T-helper 22 cell (primary cell): ENCODE data around the gene OR2S2.
"Not testable (repeated sequence)": the region's sequence is repeated elsewhere in the genome, so short reads cannot be mapped to it uniquely, and the experiment has no call there.

Experiments
- DNase-seq: peaks from one replicate; pipeline ENCODE4 v3.0.0-alpha.2; 2020; ENCODE audit warnings: low read depth

OR2S2 gene, protein sequence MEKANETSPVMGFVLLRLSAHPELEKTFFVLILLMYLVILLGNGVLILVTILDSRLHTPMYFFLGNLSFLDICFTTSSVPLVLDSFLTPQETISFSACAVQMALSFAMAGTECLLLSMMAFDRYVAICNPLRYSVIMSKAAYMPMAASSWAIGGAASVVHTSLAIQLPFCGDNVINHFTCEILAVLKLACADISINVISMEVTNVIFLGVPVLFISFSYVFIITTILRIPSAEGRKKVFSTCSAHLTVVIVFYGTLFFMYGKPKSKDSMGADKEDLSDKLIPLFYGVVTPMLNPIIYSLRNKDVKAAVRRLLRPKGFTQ

DNA sequence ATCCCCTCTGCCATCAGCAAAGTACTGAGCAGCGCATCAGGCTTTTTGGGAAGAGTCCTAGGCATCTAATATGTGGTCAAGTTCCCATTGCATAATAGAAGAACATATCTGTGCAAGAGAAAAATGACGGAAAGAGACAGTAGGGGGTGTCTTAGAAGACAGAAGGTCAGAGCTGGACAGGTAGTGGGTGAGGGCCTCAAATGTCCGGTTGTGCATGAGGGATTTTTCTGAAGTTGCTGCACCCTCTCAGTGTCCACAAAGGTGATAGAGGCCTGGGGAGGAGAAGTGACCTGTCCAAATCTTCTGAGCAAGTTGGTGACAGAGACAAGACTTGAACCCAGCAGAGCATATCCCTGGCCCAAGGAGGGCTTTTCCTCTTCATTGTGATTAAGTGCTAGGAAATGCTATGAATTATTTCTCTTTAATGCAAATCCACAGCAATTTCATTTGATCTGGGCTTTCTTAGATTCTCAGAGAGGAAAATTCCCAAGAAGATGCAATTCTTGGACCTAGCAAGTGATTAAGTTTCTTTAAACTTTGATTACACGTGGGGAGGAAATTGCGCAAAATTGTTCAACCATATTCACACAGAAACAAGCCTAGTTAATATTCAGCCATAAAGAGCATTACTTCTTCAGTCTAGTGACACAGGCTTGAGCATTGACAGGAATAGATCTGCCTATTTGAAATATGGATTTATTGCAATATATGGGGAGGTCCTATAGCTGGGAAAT, at the start of gene OR2S2:
Gene OR2S2, minus strand, starts transcription at position 51 of the 734 bp plus-strand sequence. CDS start 56 bp downstream, outside the sequence.
- DNase-seq = no peak

DNA sequence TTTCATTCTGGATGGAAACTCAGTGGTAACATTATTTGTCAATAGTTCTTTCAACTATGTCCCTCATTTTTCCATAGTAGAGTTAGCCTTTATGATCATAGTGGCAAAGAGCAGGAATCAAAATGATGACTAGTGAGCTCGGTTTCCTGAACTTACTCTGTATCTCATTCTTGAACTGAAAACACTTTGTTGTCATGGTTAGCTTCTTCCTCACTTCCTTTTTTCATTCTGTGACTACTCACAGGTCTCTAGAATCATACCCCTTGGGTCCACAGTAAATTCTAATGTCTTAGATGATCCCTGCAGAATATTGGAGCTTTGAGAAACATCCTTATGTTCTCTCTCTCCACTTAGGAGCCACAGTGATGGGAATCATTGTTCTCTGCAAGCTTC, 49.4 kb upstream of the OR2S2 start:
- DNase-seq = no peak

DNA sequence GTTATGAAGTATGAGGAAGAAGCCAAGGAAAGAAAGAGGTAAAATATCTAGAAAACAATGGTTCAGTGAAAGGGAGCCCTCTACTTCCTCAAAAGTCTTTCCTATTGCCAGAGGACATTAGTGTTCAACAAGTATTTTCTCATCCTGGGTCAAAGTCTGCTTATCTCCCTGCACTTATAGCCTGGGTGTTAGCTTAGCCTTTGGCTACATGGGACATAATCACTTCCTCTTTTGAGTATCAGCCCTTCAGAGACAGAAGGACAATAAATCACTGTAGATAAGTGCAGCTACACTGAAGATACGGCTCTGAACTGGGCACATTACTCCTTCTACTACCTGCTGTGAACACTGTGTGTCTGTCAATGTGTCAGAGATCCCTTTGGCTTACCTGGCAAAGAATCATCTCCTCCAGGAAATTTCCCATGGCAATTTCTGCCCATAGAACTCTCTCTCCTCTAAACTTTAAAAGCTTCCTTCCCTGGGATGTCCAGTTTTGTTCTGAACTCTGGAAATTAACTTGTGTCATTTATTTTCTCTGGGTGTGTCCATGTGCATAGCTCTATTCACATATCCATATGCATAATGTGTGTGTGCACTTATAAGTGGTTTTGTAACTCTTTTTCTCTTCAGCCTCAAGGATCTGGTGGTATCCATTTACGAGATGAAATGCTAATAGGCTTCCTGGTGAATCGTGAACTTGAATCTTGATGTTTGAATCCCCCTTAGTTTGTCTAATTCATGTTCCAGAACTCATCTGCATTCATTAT, 48.8 kb upstream of the OR2S2 start:
- DNase-seq = no peak

DNA sequence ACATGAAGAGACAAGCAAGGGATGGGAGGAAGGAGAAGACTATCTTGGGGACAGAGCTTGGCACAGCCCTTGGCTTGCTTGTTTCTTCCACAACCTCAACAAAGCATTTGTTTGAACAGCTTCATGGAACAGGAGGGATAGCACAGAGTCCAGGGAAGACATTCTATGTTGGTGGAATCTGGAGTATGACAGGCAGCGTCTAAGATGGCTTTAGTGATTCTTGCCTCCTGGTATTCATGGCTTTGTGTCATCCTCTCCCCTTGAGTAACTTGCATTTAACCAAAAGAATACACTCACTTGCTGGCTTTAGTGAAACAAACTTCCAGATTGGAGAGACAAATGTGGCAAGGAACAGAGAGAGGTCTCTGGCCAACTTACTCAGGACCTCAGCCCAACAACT, 47.9 kb upstream of the OR2S2 start:
- no peak for DNase-seq

DNA sequence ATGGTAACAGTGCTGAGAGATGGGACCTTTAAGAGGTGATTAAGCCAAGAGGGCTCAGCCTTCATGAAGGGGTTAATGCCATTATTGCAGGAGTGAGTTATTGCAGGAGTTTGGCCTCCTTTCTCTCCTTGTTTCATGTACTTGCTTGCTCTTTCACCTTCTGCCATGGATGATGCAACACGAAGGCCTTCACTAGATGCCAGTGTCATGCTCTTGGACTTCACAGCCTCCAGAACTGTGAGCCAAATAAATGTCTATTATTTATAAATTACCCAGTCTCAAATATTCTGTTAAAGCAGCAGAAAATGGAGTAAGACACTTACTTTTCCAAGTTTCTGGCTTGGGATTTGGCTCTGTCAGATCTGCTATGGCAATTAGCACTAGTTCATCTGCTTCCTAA, 40.4 kb upstream of the OR2S2 start:
- no peak for DNase-seq

DNA sequence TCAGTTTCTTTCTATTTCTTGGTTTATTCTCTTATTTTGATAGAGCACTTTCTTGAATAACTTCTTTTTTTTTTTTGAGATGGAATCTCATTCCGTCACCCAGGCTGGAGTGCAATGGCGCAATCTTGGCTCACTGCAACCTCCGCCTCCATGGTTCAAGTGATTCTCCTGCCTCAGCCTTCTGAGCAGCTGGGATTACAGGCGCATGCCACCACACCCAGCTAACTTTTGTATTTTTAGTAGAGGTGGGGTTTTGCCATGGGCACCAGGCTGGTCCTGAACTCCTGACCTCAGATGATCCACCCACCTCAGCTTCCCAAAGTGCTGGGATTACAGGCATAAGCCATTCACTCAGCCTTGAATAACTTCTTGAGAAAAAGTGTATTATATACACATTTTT, 39.1 kb upstream of the OR2S2 start:
- DNase-seq = not testable (repeated sequence)

DNA sequence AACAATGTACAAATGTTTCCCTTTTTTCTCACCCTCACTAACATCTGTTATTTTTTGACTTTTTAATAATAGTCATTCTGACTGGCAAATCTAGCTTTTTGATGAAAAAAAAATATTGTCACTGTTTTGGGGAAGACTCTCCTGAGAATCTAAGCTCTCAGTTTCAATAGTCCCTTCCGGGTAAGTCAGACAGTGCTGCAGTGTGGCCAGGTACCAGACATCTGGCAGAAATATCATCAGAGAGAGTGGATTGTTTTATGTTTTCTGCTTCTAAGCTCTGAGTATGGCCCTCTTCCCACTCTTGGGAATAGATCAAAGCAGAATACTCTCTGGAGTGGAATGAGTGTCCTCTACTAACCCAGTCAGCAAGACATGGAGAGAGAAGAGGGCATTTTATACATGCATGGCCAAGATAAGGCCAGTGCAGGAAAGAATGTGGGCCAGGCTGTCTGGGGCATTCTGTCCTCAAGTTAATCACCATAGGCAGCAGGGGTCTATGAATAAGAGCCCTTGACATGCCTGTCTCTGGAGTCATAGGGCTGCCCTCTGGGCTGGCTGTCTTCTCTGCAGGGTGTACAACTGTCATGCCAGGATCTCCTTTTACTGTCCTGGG, 38.5 kb upstream of the OR2S2 start:
- no peak for DNase-seq

DNA sequence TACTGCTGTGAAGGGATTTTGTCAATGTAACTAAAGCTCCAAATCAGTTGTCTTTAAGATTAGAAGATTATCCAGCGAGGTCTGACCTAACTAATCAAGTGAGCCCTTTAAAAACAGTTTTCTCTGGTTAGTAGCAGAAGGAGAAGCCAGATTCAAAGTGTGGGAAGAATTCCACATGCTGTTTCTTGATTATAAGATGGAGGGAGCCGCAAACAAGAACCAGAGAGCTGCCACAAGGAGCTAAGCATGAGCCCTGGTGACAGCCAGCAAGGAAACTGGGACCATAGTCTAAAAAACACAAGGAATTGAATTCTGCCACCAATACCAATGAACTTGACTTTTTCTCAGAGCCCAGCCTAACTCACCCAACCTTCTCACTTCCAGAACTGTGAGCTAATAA, 37.0 kb upstream of the OR2S2 start:
- DNase-seq = no peak

DNA sequence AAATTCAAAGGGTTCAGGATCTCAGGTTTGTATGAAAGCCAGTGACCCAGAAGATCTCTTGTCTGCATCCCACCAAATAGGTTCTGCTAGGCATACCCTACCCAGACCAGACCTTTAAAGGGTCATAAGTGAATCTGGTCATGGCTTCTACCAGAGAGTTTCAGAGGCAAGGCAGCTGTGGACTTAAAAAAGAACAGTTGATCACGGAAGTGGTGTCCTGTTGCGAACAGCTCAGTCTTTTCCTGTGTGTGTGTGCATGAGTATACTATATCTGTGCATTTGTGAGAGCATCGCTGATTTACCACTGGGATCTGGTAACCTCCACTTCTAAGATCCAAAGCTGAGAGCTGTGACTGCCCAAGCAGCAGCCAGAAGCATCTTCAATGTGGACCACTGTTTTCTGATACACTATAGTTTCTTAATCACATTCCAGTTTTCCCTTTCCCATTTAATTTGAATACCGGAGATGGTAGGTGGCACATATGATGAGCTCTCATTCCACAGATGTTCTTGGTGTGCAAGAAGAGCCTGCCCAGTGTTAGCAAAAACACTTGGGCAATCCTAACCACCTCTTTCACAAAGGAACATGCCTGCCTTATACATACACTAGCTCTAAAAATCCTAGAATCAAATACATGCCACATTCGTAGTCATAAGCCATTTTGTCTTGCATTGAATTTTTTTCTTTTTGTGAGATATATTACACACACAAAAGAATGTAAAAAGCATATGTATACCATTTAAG, 36.2 kb upstream of the OR2S2 start:
- DNase-seq = no peak

DNA sequence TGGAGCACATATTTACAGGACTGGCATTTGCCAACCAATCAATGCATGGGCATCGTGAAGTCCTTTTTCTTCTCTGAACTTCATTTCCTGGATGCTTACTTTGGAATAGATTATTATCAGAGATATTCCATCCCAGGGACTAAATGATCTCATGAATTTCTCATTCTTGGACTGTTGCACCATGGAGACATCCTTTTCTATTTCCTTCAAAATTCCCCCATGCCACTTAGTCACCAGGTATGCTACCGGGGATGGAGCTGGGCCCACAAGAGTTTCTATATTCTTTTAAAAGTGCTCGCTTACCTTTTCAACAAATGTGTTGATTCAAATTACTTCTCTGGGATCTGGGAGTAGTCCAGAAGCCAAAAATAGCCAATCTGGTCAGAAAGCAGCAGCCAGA, 35.2 kb upstream of the OR2S2 start:
- not testable (repeated sequence) for DNase-seq

DNA sequence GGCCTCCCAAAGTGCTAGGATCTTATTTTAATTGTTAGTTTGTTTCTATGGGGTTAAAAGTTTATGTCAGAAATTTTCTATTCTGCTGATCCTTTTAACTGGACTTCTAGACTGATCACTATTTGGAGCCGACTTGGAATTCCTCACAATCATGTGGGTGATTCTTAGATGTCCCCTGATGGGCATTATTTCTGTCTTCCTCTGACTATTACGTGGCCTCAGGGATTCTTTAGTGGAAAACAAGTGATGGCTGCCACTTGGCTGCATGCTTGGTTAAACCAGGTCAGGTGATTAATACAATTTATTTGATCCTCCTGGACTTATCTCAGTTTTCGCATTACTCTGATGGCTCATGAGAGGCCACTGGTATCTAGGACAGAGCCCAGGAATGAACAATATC, 32.2 kb upstream of the OR2S2 start:
- DNase-seq = no peak

DNA sequence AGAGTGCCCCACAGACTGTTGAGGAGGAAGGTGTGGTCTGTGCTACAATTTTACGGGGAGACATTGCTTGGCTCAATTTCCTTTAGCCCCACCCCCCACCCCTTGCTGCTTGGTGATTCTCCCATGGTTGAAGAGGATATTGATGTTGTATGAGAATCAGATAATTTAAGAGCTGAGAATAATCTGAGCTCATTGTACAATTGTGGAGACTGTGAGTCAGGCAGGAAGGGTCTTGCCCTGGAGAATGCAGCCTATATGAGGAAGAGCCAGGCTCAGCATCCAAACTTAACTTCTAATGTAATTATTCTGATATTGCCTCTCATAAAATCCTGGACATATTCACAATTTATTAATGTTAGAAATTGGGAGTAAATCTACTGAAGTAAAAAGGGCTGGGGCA, 26.1 kb upstream of the OR2S2 start:
- DNase-seq = no peak

DNA sequence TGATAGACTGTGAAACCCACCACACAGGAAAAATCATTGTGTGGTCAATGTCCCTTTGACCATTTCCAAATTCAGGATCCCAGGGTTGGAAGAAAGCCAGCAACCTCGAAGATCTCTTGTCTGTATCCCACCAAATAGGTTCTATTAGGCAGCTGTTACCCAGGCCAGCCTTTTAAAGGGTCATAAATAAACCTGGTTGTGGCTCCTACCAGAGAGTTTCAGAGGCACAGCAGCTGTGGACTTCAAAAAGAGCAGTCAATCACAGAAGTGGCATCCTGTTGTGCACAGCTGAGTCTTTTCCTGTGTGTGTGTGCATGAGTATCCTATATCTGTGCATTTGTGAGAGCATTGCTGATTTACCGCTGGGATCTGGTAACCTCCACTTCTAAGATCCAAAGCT, 23.7 kb upstream of the OR2S2 start:
- DNase-seq = no peak

DNA sequence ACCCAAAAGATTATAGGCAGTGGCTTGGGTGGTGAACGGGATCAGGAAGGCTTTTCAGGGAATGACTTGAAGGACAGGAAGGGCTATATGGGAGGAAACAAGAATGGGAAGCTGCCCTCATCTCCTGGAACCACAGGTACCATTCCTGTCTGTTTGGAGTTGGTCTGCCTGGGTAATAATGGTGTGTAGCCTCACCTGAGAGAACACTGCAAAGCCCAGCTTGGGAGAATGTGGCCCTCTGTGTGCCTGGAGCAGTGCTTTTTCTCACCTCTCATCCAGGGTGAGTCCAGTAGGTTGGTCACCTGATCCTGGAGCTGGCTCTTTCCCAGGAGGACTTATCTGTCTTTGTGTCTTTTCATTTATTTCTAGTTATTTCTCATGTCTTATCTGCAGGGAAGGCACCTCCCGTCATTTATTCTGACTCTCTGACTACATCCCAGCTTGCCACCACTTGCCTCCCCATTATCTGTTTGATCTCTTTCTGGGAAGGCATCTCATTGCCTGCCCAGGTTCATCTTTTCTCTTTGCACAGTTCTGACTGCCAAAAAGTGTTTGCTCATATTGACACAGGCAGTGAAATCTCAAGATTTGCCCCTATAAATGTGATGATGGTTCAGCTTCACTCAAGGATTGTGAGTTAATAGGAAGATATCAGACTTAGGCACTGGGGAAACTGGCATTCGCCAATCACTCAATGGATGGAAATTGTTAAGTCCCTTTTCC, 22.5 kb upstream of the OR2S2 start:
- DNase-seq = no peak

DNA sequence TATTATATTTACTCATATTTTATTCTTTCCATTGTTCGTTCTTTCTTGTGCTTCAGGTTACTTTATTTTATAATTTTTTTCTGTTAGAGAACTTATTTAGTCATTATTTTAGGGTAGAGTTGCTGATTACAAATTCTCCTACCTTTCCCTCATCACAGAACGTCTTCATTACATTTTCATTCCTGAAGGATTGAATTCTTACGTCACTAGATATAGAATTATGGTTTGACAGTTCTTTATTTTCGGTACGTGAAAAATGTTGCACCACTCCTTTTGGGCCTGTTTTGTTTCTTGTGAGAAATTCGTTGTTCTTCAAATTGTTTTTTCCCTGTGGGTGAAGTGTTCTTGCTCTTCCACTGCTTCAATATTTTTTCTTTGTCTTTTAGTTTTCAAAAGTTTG, 20.8 kb upstream of the OR2S2 start:
- DNase-seq = no peak

DNA sequence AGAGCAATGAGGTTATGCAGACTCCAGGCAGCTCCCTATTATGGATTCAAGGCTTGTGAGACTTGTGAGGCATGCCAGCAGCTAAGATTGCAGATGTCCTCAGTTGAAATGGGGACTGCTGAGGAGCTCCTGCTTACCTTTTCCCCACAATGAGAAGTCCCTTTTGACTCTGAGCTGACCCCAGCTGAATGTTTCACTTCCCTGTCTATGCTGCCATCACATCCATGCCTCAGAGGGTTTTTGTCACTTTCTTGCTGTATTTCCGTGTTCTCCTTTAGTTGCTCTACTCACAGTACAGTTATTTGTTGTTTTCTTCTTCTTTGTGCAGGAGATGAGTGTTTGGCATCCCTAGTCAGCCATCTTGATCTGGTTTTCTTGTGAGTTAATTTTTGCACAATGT, 18.8 kb upstream of the OR2S2 start:
- DNase-seq = no peak

DNA sequence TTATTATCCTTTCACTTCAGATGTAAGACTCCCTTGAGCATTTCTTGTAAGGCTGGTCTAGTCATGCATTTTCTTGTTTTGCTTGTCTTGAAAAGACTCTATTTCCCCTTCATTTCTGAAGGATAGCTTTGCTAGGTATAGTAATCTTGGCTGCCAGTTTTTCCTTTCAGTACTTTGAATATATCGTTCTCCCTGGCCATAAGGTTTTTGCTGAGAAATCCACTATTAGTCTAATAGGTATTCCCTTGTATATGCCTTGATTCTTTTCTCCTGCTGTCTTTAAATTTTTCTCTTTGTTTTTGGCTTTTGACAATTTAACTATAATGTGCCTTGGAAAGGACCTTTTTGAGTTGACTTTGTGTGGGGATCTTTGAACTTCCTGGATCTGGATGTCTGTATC, 16.8 kb upstream of the OR2S2 start:
- no peak for DNase-seq

DNA sequence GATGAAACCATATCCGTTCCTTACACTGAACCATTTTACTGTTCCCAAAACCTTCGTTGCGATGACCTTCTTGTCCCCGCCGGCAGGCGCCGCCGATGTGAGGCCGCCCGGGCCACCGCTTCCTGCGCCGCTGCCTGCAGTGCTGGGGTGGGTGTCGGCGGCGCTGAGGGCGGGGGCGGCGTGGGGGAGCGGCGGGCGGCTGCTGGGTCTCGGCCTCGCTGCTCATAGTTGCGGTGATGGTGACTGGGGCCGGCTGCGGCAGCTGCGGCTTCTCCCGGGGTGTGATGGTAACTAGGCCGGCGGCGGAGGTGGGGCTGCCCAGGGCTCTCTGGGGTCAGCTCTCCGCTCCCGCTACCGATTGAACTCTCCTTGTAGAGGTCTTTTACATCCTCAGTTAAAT, 14.1 kb upstream of the OR2S2 start:
- no peak for DNase-seq

DNA sequence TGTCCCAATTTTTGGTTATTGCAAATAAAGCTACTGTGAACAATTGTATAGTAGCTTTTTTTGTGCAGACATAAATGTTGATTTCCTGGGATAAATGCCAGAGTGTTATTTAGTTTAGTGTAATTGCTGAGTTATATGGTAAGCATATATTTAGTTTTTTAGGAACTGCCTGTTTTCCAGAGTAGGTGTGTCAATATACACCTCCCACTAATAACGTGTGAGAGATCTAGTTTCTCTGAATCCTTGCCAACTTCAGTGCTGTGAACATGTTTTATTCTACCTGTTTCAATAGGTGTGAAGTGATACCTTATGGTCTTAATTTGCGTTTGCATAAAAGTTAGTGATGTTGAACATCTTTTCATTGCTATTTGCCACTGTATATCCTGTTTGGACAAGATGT, 9.1 kb upstream of the OR2S2 start:
- no peak for DNase-seq

DNA sequence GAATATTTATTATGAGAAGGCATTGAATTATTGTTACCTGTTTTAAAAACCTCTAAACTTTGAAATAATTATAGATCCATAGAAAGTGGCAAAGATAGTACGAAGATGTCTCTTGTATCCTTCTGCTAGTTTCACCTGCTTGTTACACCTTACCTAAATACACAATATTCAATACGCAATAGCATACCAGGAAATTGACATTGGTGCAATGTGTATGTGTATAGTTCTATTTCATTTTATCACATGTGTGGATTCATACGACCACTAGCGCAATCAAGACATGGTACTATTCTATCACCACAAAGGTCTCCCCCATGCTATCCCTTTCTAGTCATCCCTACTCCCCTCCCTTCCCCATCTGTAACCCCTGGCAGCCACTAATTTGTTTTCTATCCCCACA, 8.5 kb upstream of the OR2S2 start:
- no peak for DNase-seq

DNA sequence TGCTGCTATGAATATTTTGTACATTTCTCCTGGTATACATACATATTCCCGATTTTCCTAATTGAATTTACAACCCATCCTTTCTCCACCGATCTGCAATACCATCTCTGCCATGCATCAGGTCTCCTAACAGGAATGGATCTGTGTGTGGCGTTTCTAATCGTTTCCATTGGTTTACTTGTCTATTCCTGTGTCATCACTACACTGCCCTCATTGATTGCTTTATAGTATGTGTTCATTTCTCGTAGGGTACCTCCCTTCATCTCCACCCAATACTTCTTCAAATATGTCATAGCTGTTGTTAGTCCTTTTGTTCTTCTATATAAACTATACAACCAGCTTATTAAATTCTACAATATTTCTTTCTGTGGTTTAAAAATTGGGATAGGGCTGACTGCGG, 7.1 kb upstream of the OR2S2 start:
- no peak for DNase-seq
